Activated CD4-positive, alpha-beta T cell treated with anti-CD3 and anti-CD28 coated beads, Interleukin-2, amount 50 U/mL, for 24 hours (primary cell): Measurements from ENCODE around the gene LMX1A.

ENCODE experiments used
- DNase-seq, 2 donors: peaks; one replicate each; pipeline ENCODE4 v3.0.0-alpha.2; 2020; ENCODE audit warnings: low read depth in 1 of 2, low spot score in 1 of 2

LMX1A gene

DNA sequence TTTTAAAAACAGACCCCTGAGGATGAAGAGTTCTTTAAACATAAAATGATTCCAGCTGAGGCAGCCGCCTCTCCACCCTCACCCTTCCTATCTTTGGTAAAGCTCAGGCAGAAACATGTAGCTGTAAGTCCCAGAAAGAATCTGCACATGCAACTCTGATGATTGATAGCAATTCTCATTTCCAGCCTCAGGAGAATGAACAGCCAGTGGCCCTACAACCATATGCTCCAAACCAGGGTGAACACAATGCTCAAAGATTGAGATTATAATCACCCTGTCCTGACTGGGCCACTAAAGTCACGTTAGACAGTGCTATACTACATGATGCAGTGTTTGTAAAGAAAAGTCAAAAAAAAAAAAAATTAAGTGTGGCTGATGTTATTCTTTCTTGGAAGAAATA, 80.2 kb downstream of the LMX1A start:
- no peak for DNase-seq

DNA sequence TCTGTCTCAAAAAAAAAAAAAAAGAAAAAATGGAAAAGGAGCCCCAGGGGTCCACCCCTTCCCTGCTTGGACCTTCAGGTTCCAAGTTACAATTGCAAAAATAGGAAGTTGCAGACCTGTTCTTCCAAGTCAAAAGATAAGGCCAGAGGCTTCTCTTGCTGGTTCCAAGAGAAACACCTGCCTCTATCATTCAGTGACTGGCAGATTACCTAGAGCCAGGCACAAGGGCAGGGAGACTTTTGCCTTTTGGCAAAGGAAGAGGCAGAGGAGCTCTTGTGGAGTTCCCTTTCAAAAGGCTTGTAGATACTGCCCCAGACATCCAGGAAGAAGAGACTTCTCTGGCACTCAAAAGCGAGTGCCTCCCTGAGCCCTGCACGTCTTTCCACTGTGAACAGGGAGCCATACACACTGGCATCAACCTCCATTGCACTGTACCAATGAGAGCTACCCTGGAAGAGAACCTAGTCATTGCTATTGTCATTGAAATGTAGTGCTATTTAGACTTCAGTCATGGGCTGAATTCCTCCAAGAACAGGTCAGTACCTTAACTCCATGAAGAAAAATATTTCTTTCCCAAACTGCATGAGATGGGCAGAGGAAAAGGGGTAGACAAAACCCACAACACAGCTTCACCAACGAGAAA, 91.2 kb downstream of the LMX1A start:
- no peak for DNase-seq

DNA sequence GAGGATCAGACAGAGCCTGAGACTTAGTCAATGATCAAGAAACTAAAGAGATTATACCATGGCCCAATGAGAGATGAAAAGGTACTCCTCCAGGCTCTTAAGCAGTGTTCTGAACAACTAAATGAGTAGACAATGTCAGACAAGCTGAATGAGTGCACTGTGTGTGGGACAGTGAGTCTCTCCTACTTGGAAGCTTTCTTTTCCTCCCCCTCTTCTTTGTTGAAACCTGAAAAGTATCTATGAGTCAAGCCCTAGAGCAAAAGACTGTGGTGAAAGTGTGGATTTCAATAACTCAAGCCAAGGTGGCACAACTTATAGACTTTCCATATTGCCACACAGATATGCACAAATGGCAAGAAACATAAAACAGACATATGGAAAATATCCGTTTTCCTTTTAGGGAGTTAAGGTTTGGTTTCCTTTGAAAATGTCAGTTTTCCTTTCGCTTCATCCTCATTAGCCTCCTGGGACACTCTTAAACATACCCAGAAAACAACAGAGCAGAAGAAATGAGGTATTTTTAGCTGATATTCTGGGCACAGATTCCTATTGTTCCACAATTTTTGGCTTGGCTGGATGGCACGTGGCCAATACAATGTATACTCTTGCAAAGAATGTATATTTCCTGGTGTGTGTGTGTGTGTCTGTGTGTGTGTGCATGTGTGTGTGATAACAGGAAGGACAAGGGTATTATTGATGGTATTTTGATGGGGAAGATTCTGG, 96.6 kb downstream of the LMX1A start:
- DNase-seq, result no peak

DNA sequence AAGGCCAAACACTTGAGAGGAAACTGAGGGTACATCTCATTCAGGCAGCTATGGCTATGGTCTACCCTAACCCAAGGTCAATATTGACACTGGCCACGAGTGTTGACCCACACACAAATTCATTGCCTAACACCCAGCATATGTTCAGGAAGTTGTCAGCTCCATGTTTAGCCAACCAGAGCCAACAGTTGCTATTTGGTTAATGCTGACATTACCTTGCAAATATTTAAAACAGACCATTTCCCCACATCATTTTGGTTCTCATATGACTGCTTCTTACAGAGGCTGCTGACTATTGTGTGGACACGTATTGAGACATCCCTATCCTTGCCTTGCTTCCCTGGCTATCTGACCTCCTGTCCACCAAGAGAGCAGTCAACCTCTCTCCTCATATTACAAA, 97.3 kb downstream of the LMX1A start:
- no peak for DNase-seq

DNA sequence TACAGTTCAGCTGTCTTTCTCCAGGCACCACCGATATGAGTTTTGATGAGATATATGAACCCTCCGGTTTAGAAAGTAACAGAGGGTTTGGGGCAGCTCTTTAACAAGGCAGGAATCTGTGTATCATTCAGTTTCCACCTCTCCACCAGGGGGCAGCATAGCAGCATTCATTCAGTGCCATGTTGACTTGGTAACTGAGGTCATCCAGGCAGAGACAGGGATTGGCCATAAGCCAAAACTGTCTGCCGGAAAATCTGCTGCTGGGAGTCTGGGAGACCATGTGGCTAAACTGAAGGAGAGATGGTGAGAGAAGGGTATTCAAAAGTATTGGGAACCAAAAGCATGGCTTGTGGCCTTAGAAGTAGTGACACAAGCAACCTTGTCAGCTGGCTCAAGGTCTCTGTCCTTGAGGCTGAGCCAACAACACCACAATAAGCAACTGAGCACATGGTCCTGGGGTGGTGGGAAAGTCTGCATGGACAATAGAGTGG, 98.5 kb downstream of the LMX1A start:
- DNase-seq, result peak in 1 of 2 donors; percentile 6

DNA sequence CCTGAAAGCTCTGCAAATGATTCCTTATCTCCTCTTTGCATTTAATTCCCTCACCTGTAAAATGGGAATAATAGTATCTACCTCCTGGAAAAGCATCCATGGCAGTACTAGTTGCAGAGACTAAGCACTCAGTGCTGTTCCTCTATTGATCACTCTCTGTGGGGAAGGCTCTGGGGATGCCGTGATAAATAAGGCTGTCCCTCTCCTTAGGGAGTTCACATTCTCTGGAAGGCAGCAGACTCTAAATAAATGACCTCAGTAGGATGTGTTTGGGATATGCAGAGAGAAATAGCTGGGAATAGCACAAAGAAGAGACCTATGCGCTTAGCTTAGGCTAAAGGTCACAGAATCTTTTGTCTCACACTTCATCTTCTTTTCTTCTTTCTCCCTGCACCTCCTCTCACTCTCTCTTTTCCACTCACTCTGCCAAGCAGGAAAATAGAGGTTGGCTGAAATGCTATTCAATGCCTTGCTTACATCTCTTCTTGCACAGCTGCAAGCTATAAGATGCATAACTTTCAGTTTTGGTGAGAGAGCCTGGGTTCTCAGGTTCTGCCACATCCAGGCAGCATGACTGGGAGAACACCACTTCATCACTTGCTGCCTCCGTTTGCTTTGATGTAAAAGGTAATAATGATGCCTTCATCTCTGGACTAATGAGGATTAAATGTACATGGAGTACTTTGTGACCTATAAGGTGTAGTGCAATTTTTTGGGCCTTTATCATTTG, 101.5 kb downstream of the LMX1A start:
- no peak for DNase-seq

DNA sequence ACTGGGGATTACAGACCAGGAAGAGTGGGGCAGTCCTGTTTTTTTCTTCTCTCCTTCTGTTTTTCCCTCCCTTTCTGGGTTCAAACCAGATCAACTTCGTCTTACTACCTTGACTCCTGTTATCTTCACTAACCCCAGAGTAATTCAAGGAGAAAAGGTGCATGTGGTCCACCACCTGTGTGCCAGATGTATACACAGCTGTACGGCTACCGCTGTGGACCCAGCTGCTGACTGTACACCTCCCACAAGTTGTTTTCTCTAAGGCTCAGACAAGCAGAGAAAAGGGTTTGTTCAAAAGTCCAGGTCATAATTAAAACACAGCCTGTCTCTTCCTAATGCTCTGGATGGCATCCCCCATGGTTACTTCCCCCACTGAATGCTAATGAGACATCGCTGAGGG, 102.1 kb downstream of the LMX1A start:
- no peak for DNase-seq

DNA sequence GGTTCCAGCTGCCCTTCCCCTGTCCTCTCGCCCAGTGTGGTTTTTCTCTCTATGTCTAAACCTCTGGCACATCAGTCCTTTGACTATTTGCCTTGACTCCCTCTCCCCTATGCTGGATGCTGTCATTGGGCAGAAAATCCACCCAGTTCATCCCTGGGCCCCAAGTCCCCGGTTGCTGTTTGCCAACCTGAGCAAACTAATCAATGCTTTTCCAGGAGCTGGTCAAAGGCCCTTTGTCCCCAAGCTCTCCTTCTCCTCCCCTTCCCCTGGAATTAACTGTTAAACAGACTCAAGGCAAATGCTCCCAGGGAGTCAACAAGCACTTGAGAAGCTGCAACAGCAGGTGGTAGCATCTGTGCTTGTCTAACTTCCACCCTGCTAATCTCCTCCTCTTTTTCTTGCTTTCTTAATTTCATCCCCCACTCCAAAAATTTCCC, 102.7 kb downstream of the LMX1A start:
- DNase-seq, result no peak

DNA sequence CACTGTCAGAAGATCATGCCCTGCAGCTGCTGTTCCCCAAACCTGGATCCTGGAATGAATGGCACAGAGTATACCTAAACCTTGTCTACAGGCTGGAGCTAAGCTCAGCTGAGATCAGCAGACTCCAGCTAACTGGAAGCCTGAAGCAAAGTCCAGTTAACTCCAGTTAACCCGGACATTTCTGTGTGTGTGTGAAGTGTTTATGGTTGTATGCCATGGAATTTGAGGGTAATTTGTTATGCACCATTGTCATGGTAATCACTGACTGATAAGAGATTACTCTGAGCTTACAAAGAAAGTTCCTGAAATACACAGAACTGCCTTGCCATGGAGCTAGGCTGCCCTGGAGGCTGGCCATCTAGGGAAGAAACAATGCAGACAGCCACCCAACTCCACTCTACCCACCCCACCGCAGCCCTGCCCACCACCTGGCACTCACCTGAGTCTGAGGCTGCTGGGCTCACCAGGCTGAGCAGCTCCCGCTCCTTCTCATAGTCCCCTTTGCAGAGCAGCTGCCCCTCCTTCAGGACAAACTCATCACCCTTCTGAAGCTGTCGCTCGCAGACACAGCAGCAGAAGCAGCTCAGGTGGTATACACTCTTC, 107.4 kb downstream of the LMX1A start:
- DNase-seq, result no peak

DNA sequence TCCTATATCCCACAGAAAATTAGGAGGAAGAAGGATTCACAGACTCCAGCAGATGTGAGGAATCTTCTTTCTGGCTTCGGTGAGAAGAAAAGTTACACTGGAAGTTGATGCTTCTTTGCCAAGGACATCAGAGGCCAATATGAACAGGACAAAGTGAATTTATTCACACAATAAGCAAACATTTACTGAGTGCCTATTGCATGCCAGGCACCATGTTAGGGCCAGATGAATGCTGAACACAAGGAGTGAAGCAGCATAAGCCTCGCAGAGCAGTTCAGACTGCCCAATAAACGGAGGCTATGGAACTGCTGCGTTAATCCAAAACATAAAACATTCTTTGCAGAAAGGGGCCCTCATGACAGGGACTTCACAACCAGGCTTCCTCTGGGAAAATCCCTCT, 114.6 kb downstream of the LMX1A start:
- no peak for DNase-seq

DNA sequence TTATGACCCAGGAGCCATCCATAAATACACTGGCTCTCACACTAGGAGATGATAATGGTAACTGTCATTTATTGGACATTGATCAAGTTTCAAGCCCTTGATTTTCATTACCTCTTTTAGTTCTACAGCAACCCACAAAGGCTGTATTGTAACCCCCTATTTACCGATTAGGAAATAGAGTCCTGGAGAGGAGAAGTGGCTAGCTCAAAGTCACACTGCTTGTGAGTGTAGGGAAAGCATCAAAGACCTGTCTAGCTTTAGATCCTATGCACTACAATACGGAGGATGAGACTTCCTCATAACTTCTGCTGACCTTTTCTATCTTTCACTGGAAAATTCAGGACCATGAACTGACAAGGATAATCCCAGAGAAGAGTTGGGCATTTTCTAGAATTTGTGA, 115.2 kb downstream of the LMX1A start:
- no peak for DNase-seq

DNA sequence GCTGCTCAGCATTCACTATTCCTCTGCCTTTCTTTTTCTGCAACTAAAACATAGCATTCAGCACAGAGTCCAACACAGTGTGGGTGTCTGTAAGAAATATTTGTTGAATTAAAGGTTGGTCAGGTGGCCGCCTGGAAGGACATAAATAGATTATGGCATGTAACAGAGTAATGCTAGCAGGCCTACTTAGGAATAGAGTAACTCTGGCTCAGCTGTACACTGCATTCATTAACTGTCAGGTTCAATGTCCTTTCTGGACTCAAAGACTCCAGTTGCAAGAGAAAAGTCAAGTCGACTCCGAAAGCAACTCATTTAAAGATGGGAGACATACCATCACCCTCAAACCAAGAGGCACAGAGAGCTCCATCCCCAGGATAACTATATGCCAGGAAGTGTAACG, 116.0 kb downstream of the LMX1A start:
- no peak for DNase-seq

DNA sequence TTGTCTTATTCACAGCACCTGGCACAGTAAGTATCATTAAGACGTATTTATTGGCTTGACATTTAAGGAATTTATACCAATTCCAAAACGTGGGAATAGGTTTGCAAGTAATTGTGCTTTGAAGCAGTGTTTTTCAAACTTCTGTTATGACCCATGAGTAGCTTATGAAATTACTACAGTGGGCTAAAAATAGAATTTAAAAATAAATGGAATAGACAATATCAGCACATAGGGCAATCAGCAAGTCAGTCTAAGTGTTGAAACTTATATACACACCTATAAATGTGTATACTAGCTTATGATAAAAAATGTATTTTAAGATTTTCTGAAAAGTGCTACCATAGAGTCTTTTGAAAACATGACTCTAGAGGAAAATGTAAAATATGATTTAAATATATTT, 116.6 kb downstream of the LMX1A start:
- no peak for DNase-seq

DNA sequence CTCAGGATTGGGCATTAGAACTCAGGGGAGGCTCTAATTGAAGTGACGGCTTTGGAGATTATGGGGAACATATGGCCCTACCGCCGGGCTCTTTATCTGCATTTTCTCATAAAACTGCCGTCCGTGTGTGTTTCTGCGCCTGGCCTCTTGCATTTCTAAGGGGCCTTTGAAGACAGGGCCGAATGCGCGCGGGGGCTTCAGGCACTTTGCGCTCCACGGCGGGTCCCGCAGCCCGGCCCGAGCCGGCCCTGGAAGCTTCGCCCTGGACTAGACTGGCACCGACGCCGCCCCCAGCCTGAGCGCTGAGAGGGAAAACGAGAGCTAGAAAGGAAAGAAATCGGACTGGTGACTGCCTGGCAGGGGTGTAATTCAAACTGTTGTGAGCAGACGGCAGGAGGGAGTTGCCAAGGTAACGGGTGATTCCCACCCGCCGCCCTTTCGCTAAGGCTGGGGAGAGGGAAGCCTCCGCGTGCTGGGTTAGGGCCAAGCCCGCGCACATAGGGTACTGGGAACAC, 120.7 kb downstream of the LMX1A start:
- DNase-seq, result no peak

DNA sequence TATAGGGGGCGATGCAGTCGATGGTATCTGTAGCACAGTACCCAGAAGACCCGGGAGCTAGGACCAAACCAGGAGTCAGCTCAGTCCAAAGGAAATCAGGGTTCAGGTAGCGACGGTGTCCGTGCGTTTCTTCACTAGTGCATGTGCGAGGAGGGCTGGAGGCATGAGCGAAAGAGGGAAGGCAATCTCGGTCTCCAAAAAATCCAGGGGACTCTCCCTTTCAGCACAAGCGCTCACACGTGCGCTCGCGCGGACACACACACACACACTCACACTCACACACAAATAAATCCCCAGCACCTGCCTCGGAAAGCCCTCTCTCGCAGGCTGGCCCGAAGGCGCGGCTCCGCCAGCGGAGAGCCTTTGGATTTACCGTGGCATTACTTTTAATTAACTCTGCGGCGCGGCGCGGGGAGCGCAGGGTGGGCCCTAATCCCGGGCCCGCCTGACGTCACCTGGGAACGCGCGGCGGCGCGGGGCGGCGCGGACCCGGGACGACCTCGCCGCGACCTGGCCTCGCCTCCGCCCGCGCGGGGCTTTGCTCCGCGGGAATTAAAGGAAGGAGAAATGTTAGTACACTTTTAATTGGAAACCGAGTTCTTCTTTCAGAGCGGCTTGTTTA, 121.2 kb downstream of the LMX1A start:
- DNase-seq, result no peak

DNA sequence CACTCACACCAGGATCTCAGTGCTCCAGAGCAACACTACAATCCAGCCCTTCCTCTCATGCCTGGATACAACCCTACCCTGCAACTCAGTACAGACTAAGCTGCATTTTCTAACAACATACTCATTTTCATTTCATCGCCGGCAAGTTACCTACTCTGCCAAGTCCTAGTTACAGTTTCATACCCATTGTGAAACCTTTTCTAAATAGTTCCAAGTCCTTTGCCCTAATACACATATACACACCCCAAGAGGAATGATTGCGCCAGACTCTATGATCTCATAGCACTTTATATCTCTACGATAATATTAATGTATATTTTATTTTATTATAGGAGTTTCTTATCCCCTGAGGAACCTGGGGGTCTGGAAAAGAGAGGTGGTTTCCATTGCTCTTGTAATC, 122.4 kb downstream of the LMX1A start:
- DNase-seq, result no peak

DNA sequence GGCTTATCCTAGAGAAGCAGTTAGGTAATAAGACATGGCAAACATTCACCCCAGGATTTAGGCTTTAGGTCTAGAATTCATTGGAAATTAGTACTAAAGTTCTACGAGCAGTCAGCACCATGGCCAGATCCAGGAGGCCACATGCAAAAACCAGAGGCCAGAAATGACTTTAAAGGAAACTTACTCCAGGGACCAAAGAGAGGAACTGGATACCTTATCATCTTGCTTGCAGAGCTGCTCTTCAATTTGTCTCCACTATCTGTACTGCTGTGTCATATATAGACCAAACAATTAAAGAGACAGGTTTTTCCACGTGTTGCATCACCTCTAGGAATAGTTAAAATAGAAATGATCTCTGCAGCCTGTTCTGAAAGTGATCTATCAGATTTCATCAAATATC, 127.8 kb downstream of the LMX1A start:
- no peak for DNase-seq

DNA sequence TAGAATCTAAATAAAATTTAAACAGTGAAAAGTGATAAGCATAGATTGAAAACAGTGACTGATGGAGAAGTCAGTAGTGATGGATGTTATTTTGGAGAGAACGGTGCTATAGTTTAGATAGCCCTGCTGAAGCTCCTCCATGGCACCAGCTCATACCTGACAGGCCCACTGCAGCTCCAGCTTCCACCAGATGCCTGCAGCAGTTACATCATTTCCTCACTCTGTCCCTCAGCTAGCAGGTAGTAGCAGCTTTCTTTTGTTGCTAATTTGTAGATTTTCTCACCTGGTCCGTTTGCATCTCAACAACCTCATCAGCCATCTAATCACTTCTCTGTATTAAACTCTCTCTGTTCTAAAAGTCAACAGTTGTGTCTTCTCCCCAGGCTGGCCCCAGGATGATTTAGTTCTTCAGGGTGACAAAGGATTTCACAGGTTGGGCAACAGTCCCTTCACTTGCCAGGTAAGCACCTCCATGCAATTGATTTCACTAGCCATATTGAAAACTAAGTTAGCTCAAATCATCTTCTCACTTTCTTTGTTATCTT, 128.3 kb downstream of the LMX1A start:
- no peak for DNase-seq

DNA sequence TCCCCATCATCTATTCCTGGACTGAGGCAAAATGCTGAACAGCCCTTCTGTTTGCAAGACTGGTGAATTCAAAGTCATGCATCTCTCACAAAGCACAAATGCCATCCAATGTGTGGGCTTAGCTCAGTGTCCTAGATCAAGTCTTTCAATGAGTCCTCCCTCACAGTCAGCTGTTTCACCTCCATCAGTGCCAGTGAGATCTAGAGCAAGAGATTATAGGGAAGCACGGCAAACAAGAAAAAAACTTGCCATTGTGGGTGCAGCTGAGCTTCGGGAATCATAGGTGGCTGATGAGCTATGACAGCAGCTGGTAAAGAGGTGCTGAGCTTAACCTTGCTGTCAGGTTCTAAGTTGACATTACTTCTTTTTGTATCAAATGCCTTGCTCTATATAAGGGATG, 130.2 kb downstream of the LMX1A start:
- no peak for DNase-seq

DNA sequence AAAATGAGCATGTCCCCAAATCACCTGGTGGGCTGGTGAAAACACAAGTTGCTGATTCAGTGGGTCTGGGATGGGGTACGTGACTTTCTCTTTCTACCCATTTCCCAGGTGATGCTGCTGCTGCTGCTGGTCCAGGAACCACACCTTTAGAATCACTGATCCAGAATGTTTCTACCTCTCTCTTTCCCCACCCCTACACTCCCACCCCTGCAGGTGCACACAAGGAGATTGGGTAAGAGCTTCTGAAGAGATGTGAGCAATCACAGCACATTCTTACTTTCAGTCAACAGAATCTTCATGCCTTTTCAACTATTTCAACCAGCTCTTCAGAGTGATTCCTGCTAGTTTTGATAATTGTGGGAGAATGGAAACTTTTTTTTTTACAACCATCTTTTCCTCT, 130.9 kb downstream of the LMX1A start:
- DNase-seq, result no peak

DNA sequence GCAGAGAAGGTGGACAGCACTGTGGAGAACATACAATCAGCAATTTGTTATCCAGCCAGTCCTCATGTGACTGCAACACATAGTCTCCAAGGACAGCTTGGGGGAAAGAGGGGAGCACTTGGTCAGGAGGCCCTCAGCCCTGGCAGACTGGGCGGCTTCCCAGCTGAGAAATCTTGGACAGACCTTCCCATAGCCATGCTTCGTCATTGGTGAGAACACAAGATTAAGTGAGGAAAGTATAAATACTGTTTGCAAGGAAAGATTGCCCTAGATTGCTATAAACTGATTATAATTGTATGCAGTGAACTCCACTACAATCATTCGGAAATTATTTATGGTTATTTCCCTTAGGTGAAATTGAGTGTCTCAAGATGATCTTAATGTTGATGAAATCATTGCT, 131.5 kb downstream of the LMX1A start:
- DNase-seq, result no peak
